GM18867 (cell line): Measurements from ENCODE around the gene NR1H3.
"Not testable (repeated sequence)": the region's sequence is repeated elsewhere in the genome, so short reads cannot be mapped to it uniquely, and the experiment has no call there.

ENCODE experiments used
- ATAC-seq: cut with Tn5 transposase; IDR thresholded peaks from one replicate; pipeline ENCODE4 v1.9.1; 2021; ENCODE audit warnings: mild to moderate bottlenecking, moderate library complexity; ENCODE audit not compliant: unreplicated experiment

NR1H3 gene

DNA sequence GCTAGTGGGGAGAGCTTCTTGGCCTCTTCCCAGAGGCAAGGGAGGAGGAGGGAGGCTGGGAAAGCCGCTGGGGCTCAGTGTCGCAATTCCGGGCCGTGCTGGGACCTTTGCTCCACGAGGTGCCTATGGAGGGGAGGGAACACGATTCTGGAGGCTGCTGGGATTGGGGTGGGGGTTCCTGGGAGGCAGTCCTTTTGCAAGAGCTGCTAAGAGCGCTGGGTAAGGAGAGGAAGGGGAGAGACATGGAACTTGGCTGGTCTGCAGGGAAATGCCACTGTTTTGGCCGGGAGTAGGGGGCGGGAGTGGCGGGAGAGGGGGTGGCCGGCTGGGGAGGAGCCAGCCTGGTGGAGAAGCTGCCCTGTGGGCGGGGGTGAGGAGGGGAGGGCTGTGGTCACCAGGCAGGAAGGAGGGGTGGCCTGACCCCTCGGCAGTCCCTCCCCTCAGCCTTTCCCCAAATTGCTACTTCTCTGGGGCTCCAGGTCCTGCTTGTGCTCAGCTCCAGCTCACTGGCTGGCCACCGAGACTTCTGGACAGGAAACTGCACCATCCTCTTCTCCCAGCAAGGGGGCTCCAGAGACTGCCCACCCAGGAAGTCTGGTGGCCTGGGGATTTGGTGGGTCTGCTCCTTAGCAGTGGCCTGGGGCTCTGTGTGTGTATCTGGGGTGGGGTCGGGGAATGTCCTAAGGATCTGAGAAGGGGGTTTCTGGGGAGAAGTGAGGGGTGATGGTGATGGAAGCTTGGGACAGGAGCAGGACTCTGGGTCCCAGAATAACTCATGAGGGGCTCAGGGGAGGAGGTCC is at the start of gene NR1H3:
Gene NR1H3, plus strand, starts transcription at position 480 of the 800 bp plus-strand sequence. CDS start 1,221 bp downstream, outside the sequence.
- ATAC-seq = no peak

- not testable (repeated sequence) for ATAC-seq
These were observed 49.7 kb upstream of the NR1H3 start for GRCh38 chr11:47208008-47208552.

GRCh38 chr11:47208628-47209027 is 49.2 kb upstream of the NR1H3 start:
- ATAC-seq = no peak

DNA sequence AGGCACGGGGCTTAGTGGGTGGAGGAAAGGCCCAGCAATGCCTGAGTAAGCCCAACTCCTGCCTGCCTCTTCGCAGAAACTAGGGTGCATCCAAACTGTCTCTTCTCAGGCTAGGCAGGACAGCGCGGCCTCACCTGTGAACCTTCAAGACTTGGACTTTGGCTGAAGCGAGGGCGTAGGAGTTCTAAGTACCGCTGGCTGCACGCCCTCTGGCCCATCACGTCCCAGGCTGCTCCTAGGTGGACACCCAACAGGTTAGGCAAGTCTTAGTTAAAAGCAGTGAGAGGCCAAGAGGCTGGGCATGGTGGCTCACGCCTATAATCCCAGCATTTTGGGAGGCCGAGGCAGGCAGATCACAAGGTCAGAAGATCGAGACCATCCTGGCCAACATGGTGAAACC is 44.9 kb upstream of the NR1H3 start:
- ATAC-seq = no peak

DNA sequence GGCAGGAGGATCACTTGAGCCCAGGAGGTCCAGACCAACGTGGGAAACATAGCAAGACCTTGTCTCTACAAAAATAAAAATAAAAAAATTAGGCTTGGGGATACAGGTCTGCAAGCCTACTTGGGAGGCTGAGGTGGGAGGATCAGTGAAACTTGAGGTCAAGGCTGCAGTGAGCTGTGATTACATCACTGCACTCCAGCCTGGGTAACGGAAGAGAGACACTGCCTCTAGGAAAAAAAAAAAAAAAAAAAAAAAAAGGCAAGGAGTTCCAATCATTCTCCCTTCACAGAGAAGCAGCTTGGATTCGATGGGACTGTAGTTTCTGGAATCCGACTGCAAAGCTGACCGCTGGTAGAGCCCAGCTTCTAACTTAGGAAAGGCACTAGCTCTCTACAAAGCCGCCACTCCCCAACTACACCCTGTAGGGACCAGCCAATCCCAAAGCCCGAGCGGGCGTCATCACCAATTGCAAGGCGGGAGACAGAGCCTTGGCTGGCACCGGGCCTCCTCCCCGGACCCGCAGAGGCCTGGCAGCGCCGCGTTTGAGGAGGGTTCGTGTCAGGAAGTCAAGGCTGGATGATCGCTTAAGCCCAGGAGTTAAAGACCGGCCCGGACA is 43.7 kb upstream of the NR1H3 start:
- peak; percentile 63 for ATAC-seq

DNA sequence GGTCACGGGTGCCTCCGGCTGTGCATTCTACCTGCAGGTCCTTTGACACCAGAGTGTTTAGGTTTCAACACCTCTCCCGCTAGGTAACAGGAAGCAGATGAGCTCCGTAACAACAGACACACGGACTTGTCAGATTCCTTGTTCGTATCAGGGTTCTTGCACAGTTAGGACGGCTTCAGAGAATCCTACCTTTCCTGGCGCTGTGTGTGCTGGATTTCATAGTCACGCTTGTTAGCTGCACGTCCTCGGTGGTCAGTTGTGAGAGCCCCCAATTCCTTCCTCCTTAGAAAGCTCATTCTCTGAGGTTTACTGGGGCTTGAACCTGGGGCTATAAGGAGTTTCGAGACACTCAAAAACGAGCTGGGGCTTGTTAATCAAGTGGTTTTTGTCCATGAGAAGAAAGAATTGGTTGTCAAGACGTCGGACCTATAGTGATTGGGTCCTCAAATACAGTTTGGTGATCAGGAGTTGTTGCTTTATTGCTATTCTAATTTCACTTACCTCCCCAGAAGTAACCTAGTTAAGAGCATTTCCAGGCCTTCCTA is 42.4 kb upstream of the NR1H3 start:
- ATAC-seq = no peak

DNA sequence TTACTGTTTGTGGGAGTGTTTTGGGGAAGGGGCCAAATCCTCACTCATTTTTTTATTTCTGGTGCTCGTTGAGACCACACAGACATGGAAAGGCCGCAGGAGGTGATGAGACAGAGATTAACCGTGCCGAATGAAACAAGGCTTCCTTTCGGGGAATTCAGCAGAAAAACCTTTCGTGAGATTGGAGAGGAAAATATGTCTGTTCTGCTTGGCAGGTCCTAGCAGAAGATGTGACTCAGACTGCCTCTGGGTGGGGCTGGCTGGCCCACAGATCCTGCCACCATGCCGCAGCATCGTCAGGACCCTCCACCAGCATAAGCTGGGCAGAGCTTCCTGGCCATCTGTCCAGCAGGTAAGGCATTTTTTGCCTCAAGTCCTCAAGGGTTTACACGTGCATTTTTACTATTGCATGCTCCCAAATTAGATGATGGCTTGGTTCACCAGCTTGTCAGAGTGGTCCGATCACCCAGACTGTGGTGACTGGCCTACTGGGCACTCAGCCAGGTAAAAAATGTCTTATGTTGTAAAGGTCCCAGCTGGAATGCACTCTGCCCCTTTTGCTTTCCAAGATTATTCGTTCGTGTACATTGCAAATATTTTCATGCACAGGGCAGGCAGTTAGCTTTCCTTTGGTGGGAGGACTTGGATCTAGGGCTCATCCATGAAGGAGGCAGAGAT is 41.5 kb upstream of the NR1H3 start:
- peak; percentile 43 for ATAC-seq

- ATAC-seq = no peak
These were observed 37.4 kb upstream of the NR1H3 start for GRCh38 chr11:47220401-47220821.

DNA sequence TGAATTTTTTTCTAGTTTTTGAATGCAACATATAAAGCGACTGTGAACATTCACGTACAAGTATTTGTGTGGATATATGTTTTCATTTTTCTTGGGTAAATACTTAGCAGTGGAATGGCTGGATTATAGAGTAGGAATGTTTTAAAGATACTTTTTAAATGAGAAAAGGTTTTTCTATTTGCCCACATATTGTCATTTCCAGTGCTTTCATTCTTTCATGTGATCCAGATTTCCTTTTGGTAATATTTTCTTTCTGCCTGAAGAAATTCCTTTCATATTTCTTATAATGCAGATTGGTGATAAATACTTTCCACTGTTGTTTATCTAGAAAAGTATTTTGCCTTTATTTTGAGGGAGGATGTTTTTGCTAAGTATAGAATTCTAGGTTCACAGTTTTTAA is 35.1 kb upstream of the NR1H3 start:
- no peak for ATAC-seq

GRCh38 chr11:47225552-47226400 is 32.0 kb upstream of the NR1H3 start:
- ATAC-seq = peak; percentile 81

DNA sequence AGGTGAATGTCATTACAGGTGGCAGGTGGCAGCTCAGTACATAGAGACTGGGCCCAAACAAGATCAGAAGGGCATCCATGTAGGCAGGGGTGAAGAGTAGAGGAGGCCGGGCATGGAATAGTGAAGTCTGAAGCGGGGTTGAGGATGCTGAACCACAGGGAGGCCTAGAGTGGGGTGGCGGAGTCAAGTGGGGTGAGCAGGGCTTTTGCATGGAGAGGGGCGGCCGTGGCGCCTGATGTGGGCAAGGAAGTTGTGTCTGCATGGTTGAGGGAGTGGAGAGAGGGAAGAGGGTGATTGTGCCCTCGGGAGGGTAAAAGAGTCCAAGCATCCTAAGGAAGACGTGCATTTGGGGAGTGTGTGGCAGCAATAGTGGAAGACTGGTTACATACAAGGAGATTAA is 28.6 kb upstream of the NR1H3 start:
- ATAC-seq = no peak

DNA sequence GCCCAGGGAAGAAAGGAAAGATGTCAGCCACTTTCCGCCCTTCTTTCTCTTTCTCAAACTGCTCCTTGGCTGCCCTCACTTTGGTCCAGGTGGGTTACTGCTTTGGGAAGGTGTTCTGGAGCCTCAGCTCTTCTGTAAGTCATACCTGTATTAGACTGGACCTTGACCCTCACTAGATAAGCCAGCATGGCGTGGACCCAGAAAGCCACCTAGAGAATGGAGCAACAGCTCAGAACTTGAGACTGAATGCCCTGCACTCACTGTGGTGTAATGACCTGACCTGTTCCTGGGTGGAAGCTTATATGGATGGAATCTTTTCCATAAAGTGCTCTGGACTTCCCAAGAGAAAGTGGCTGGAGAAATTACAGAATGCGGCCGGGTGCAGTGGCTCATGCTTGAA is 24.7 kb upstream of the NR1H3 start:
- no peak for ATAC-seq

- ATAC-seq = no peak
These were observed 23.7 kb upstream of the NR1H3 start for GRCh38 chr11:47233989-47234668.

- no peak for ATAC-seq
These were observed 23.1 kb upstream of the NR1H3 start for GRCh38 chr11:47234669-47235100.

DNA sequence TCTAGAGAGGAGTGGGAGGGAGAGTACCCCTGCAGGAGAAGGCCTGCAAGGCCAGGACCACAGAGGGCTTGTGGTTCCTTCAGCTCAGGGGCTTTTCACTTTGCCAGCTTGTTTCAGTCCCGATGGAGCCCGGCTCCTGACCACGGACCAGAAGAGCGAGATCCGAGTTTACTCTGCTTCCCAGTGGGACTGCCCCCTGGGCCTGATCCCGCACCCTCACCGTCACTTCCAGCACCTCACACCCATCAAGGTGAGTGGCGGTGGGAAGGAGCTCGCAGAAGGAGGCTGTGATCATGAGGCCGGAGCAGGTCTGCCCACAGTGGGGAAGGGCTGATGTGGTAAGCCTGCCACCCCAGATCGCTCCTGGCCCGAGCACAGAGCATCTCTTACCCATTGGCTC is 22.6 kb upstream of the NR1H3 start:
- no peak for ATAC-seq

DNA sequence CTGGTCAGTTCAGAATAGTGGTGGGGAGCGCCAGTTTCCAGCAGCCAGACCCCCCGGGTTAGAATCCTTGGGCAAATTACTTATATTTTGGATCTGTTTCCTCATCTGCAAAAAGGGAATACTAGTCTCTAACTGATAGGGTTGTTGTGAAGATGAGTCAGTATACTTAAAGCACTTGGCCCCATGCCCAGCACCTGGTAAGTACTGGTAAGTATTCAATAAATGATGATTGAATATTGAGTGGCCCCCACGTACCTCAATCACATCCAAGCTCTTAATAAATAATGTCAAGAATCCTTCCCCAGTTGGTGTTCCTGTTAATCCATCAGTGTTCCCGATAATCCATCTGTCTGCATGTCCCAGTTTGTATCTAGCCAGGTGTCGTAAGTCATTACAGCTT is 21.3 kb upstream of the NR1H3 start:
- ATAC-seq = no peak

DNA sequence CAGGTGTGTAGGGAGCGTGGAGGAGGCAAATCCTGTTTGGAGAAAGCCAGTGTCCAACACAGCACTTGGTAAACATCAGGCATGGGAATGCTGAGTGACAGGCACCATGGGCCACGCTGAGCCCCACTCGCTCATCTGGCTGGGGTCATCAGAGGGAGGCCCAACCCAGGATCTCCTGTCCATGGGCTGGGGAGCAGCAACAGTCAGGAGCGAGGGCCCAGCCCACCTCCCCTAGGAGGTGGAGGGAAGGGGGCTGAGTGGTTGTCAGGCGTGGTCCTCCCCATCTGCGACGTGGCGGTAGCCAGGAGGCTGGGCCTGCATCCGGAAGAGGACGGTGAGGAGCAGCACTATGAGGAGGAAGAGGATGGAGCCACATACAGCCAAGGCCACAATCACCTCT is 17.9 kb upstream of the NR1H3 start:
- no peak for ATAC-seq

GRCh38 chr11:47241841-47242301 is 15.9 kb upstream of the NR1H3 start:
- ATAC-seq = no peak

DNA sequence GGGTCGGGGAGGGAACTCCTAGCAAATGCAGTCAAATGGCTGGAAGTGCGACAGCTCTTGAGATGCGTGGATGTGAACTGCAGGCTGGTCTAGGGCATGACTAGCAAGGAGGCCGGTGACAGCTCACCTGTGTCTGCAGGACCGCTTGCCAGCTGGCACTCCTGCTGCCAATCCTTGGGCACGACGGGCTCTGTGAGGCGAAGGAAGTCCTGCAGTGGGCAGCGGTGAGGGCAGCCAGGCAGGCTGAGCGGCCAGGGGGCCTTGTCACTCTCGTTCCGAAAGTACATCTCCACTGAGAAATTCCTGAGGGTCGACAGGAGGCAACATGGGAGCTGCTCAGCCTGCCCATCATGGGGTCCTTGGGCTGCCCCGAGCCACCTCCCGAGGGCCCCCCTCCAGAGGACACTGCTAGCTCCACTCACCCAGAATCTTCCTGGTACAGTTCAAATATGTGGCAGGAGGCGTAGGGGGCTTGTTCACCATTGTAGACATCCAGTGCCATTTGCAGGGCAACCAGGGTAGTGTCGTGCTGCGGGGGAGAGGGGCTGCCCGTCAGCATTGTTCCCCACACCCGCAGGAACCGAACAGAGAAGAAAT is 15.1 kb upstream of the NR1H3 start:
- no peak for ATAC-seq
